Psoas muscle (tissue), 8 donors: ENCODE data around the gene LRWD1. TPM values are rescaled to one million over a fixed set of nuclear protein-coding genes. Genes with fewer than 3 reads are reported as not detected.

Experiments
- ATAC-seq, 4 donors: fragments of 200-7000 bp; cut with Tn5 transposase; one replicate each; pipeline ENCODE4 v1.9.1; 2020; ENCODE audit warnings: moderate library complexity in 3 of 4, mild to moderate bottlenecking in 2 of 4
- DNase-seq, 2 donors: peaks; one replicate each; pipeline ENCODE4 v3.0.0-alpha.2; 2020
- H3K27ac ChIP-seq: fragments of 200-600 bp; one replicate; pipeline ENCODE4 v1.8.0; 2022
- H3K27me3 ChIP-seq, 3 donors: fragments of 200-600 bp in 1 of 3; one replicate each; pipeline versions ENCODE4 v1.6.1 to v1.8.0; 2013 to 2022; ENCODE audit warnings: low read length in 2 of 3, mild to moderate bottlenecking in 2 of 3, moderate library complexity in 1 of 3; ENCODE audit not compliant: insufficient read depth in 3 of 3
- H3K36me3 ChIP-seq, 2 donors: fragments of 200-600 bp in 1 of 2; one replicate each; pipeline versions ENCODE4 v1.6.1 to v1.8.0; 2013 to 2022; ENCODE audit warnings: low read depth in 1 of 2, mild to moderate bottlenecking in 1 of 2, moderate library complexity in 1 of 2; ENCODE audit not compliant: insufficient read depth in 1 of 2
- H3K4me1 ChIP-seq: fragments of 200-600 bp; one replicate; pipeline ENCODE4 v1.8.0; 2022
- H3K4me3 ChIP-seq: fragments of 200-600 bp; one replicate; pipeline ENCODE4 v1.8.0; 2022; ENCODE audit warnings: mild to moderate bottlenecking
- H3K9me3 ChIP-seq: fragments of 200-600 bp; one replicate; pipeline ENCODE4 v1.8.0; 2022
- WGBS, 3 donors: extraction: QIAGEN DNeasy Blood & Tissue Kit; methylation state at CpG; one replicate each; pipeline versions ENCODE4 v1.1.6 to v1.1.7; 2013; 5-methylcytosine and 5-hydroxymethylcytosine counted together
- intact Hi-C, 2 donors: fragments of 100-400 bp; cut with DNase I; formaldehyde crosslinking; loops; one replicate each; pipeline versions ENCODE4 v1.11.0 to v1.14.2; 2022
- polyA plus RNA-seq, 3 donors: library from polyadenylated mRNA; stranded (reverse); fragments of 200-250 nt; gene quantifications; one replicate each; pipeline ENCODE4 v1.2.3, GENCODE V29; 2013
- total RNA-seq, 4 donors: library from RNA; stranded (reverse); fragmentation: NEBNext Ultra II Directional in 2 of 4; extraction: Animal tissue kit (Norgen Biotek cat#: 25700) in 2 of 4; gene quantifications; one replicate each; pipeline versions ENCODE4 v1.2.1 to v1.2.4, GENCODE V29; 2021 to 2023
- TF ChIP-seq, protein P1 (sequence below): fragments of 200-600 bp; IDR thresholded peaks from one replicate; pipeline ENCODE4 v1.8.0; 2022; ENCODE audit warnings: antibody characterized with exemption
- donor health status: healthy with polysubstance abuse.
- donor health status: DM: no; HTN: no; CAD: no; lungs with moderate emphysema.
- donor health status: Bipolar disorder and iron deficiency.
- donor health status: healthy.
- donor health status: DM: yes; HTN: yes; CAD: no.
- donor health status: DM: no; HTN: no; CAD: no.
- donor health status: DM: no; HTN: no; CAD: no.
- donor health status: DM: yes; HTN: yes; CAD: no.

LRWD1 gene
- total and polyA plus RNA-seq, 7 donors = 10.4 to 40.9 (median 15.6) TPM

- intact Hi-C loops = no loop called here
- DNase-seq (peak; percentile 39 to 69), ATAC-seq (peak; percentile 30 to 51 (median 34))
- Histone ChIP-seq H3K36me3 (peaks cover 2 to 61% of the 10 kb centered on the region in 2 donors), H3K4me3 (no peak overlapping the region), H3K27ac (no peak overlapping the region), H3K27me3 (no peaks in the 10 kb centered on the region), H3K9me3 (no peaks in the 10 kb centered on the region), H3K4me1 (no peaks in the 10 kb centered on the region)
- TF ChIP-seq, protein P1, sequence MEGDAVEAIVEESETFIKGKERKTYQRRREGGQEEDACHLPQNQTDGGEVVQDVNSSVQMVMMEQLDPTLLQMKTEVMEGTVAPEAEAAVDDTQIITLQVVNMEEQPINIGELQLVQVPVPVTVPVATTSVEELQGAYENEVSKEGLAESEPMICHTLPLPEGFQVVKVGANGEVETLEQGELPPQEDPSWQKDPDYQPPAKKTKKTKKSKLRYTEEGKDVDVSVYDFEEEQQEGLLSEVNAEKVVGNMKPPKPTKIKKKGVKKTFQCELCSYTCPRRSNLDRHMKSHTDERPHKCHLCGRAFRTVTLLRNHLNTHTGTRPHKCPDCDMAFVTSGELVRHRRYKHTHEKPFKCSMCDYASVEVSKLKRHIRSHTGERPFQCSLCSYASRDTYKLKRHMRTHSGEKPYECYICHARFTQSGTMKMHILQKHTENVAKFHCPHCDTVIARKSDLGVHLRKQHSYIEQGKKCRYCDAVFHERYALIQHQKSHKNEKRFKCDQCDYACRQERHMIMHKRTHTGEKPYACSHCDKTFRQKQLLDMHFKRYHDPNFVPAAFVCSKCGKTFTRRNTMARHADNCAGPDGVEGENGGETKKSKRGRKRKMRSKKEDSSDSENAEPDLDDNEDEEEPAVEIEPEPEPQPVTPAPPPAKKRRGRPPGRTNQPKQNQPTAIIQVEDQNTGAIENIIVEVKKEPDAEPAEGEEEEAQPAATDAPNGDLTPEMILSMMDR = no peak
- 66 to 70% (median 69%) methylated on average over 21 to 25 of the region's 25 CpGs for WGBS, 3 donors
These were observed 39.0 kb upstream of the LRWD1 start for GRCh38 chr7:102425639-102426267.

- intact Hi-C loops = no loop called here
- 83 to 87% (median 83%) methylated on average over 16 of the region's 16 CpGs for WGBS, 3 donors
- Histone ChIP-seq H3K4me3 (no peak overlapping the region), H3K27ac (peak overlapping the region; percentile 1), H3K4me1 (no peaks in the 10 kb centered on the region), H3K27me3 (no peaks in the 10 kb centered on the region), H3K36me3 (peaks cover 2 to 54% of the 10 kb centered on the region in 2 donors), H3K9me3 (no peaks in the 10 kb centered on the region)
- TF ChIP-seq, protein P1 = no peak
- DNase-seq (no peak), ATAC-seq (no peak)
These were observed 38.3 kb upstream of the LRWD1 start for GRCh38 chr7:102426268-102427018.

- H3K27me3 ChIP-seq = no peaks in the 10 kb centered on the region
- 87 to 93% (median 88%) methylated on average over 5 of the region's 5 CpGs for WGBS, 3 donors
- H3K4me1 ChIP-seq = no peaks in the 10 kb centered on the region
- H3K27ac ChIP-seq = peak overlapping the region; percentile 1
- no peak for ATAC-seq
- H3K4me3 ChIP-seq = no peak overlapping the region
- no peaks in the 10 kb centered on the region for H3K9me3 ChIP-seq
- TF ChIP-seq, protein P1 = no peak
- H3K36me3 ChIP-seq = peaks cover 2 to 49% of the 10 kb centered on the region in 2 donors
- intact Hi-C loops = no loop called here
- DNase-seq = no peak
These were observed 37.8 kb upstream of the LRWD1 start for GRCh38 chr7:102427019-102427405.

DNA sequence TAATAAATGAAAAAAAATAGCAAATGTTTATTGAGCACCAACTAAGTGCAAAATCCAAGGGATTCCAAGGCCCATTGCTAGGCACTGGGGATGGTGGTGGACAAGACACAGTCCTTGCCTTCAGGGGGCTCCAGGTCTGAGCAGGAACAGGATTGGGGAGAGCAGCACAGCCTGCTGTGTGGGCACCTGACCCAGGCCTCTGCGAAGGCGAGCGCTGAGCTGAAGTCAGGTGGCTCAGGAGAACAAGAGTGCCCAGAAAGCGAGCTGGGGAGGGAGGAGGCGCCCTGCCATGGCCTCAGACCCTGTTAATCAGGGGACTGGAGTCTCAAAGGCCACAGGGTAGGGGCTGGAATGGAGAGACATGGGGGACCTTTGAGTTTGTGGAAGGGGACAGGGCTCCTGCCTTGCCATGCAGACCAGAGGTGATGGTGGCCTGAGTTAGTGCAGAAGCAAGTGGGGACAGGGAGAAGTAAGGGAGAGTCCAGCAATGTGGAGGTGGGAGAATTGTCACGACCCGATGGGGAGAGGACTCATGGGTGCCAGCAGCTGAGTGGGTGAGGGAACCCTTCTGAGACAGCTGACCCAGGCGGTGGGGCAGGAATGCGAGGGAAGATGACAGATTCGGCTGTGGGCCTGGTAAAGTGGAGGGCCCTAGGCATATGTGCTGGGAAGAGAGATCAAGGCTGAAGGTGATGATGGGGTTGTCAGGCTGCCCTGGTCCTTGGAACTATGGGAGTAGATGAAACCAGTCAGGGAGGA is 35.5 kb upstream of the LRWD1 start:
- intact Hi-C loops = no loop called here
- no peak for ATAC-seq
- no peaks in the 10 kb centered on the region for H3K27me3 ChIP-seq
- no peak overlapping the region for H3K27ac ChIP-seq
- H3K4me3 ChIP-seq = no peak overlapping the region
- peaks cover 2 to 37% of the 10 kb centered on the region in 2 donors for H3K36me3 ChIP-seq
- WGBS, 3 donors = 87 to 93% (median 89%) methylated on average over 8 to 10 of the region's 10 CpGs
- peaks cover 3% of the 10 kb centered on the region for H3K4me1 ChIP-seq
- DNase-seq = no peak
- no peaks in the 10 kb centered on the region for H3K9me3 ChIP-seq
- TF ChIP-seq, protein P1 = no peak
